Heart right ventricle (tissue), 16 donors: ENCODE measurements around the gene BCO2. TPM values are rescaled to one million over a fixed set of nuclear protein-coding genes. Genes with fewer than 3 reads are reported as not detected.

Experiments
- ATAC-seq, 8 donors: fragments of 200-7000 bp; cut with Tn5 transposase; one replicate each; pipeline ENCODE4 v1.9.1; 2020; ENCODE audit warnings: mild to moderate bottlenecking in 8 of 8, moderate library complexity in 8 of 8, moderate number of reproducible peaks in 1 of 8
- DNase-seq, 2 donors: peaks; one replicate each; pipeline ENCODE4 v3.0.0-alpha.2; 2020
- H3K27ac ChIP-seq, 10 donors: fragments of 200-600 bp; sonication (generic) in 2 of 10; one replicate each; pipeline versions ENCODE4 v1.5.0 to v1.8.0; 2020 to 2022; ENCODE audit warnings: mild to moderate bottlenecking in 3 of 10
- H3K27me3 ChIP-seq, 7 donors: fragments of 200-600 bp; one replicate each; pipeline ENCODE4 v1.8.0; 2021 to 2022; ENCODE audit warnings: mild to moderate bottlenecking in 2 of 7
- H3K36me3 ChIP-seq, 9 donors: fragments of 200-600 bp; sonication (generic) in 1 of 9; one replicate each; pipeline versions ENCODE4 v1.5.0 to v1.8.0; 2020 to 2022; ENCODE audit warnings: mild to moderate bottlenecking in 2 of 9
- H3K4me1 ChIP-seq, 9 donors: fragments of 200-600 bp; sonication (generic) in 1 of 9; one replicate each; pipeline versions ENCODE4 v1.5.0 to v1.8.0; 2020 to 2022; ENCODE audit warnings: mild to moderate bottlenecking in 4 of 9
- H3K4me3 ChIP-seq, 10 donors: fragments of 200-600 bp; sonication (generic) in 2 of 10; one replicate each; pipeline versions ENCODE4 v1.5.0 to v1.8.0; 2020 to 2022; ENCODE audit warnings: mild to moderate bottlenecking in 7 of 10, moderate library complexity in 2 of 10
- H3K9me3 ChIP-seq, 11 donors: fragments of 200-600 bp in 10 of 11; sonication (generic) in 2 of 11; one replicate each; pipeline versions ENCODE4 v1.5.0 to v1.8.0; 2013 to 2022; ENCODE audit warnings: mild to moderate bottlenecking in 2 of 11, control low read depth in 1 of 11, moderate library complexity in 1 of 11
- WGBS, 2 donors: extraction: QIAGEN DNeasy Blood & Tissue Kit; methylation state at CpG; one replicate each; pipeline ENCODE4 v1.1.7; 2013; ENCODE audit warnings: inconsistent platforms in 1 of 2; 5-methylcytosine and 5-hydroxymethylcytosine counted together
- intact Hi-C, 10 donors: fragments of 100-400 bp; cut with DNase I; formaldehyde crosslinking; loops; one replicate each; pipeline versions ENCODE4 v1.11.1 to v1.14.2; 2022
- long read RNA-seq, 3 donors: library from polyadenylated mRNA; unstranded; transcript quantifications; one replicate each; pipeline ENCODE4 v2.0.0, GENCODE V29; 2020 to 2021
- polyA plus RNA-seq, 2 donors: library from polyadenylated mRNA; stranded (reverse); fragments of 200-250 nt; gene quantifications; one replicate each; pipeline ENCODE4 v1.2.3, GENCODE V29; 2013
- total RNA-seq, 10 donors: library from RNA; stranded (reverse); fragmentation: NEBNext Ultra II Directional in 3 of 10; extraction: Animal tissue kit (Norgen Biotek cat#: 25700) in 3 of 10; gene quantifications; one replicate each; pipeline versions ENCODE4 v1.2.1 to v1.2.4, GENCODE V29; 2021 to 2023
- TF ChIP-seq, protein P1 (sequence below), 9 donors: fragments of 200-600 bp; sonication (generic) in 2 of 9; IDR thresholded peaks; one replicate each; pipeline versions ENCODE4 v1.5.0 to v1.8.0; 2021 to 2022; ENCODE audit warnings: antibody characterized with exemption in 9 of 9, mild to moderate bottlenecking in 5 of 9, moderate library complexity in 1 of 9
- donor health status: Arrhythmogenic right ventricular cardiomyopathy.
- donor health status: ischemic (EF 13 %, LVEDD 7.1; RV severe dilation, severe dysfunction).
- donor health status: healthy with polysubstance abuse.
- donor health status: DM: no; HTN: yes; CAD: no.
- donor health status: DM: no; HTN: no; CAD: no.
- donor health status: ischemic (EF 25% LVEDD 6.9; RV normal size, moderate dysfunction).
- donor health status: ischemic (EF 25% LVEDD 5.7; RV mildly dilated, moderate dysfunction).
- donor health status: healthy.
- donor health status: DM: yes; HTN: yes; CAD: no.
- donor health status: Ischemic cardiomyopathy.
- donor health status: ischemic (EF 35%, LVEDD 5.7; RV mildly dilated, moderate dysfunction).
- donor health status: nonischemic (EF 11% LVEDD 7.7; RV severe dilation, severe dysfunction).
- donor health status: DM: yes; HTN: yes; CAD: no.
- donor health status: PGD.
- donor health status: ischemic (EF 29% LVEDD 5.4; RV normal size, mild dysfunction).
- donor health status: nonischemic (EF 23%, LVEDD 6.1; RV moderate dilation, normal function).

BCO2 gene
- 100 to 1,000 TPM in 3 of 10 donors, 10 to 100 TPM in 7; 46.2 to 137 (median 86.5) TPM for total RNA-seq
- polyA plus RNA-seq = 100 to 1,000 TPM in 1 of 2 donors, 10 to 100 TPM in 1; 39.3 to 132 TPM
- long read RNA-seq, donor 1, transcript BCO2-201 (12 exons, 2,930 nt) = major isoform, 39 of 94 reads
- long read RNA-seq, donor 1, transcript BCO2-203 (12 exons, 2,598 nt) = minor isoform, 15 of 94 reads
- long read RNA-seq, donor 1, partial matches to known transcripts = 4 of 94 reads
- long read RNA-seq, donor 1, other reads (novel, unspliced or antisense) = 33 of 94 reads
- long read RNA-seq, donor 2, transcript BCO2-203 (12 exons, 2,598 nt) = minor isoform, 6 of 74 reads
- long read RNA-seq, donor 2, transcript BCO2-201 (12 exons, 2,930 nt) = major isoform, 31 of 74 reads
- long read RNA-seq, donor 2, partial matches to known transcripts = 4 of 74 reads
- long read RNA-seq, donor 2, other reads (novel, unspliced or antisense) = 29 of 74 reads
- long read RNA-seq, donor 3, transcript BCO2-202 (10 exons, 1,868 nt) = minor isoform, 13 of 186 reads
- long read RNA-seq, donor 3, transcript BCO2-201 (12 exons, 2,930 nt) = major isoform, 85 of 186 reads
- long read RNA-seq, donor 3, transcript BCO2-203 (12 exons, 2,598 nt) = minor isoform, 15 of 186 reads
- long read RNA-seq, donor 3, partial matches to known transcripts = 24 of 186 reads
- long read RNA-seq, donor 3, other reads (novel, unspliced or antisense) = 48 of 186 reads

DNA sequence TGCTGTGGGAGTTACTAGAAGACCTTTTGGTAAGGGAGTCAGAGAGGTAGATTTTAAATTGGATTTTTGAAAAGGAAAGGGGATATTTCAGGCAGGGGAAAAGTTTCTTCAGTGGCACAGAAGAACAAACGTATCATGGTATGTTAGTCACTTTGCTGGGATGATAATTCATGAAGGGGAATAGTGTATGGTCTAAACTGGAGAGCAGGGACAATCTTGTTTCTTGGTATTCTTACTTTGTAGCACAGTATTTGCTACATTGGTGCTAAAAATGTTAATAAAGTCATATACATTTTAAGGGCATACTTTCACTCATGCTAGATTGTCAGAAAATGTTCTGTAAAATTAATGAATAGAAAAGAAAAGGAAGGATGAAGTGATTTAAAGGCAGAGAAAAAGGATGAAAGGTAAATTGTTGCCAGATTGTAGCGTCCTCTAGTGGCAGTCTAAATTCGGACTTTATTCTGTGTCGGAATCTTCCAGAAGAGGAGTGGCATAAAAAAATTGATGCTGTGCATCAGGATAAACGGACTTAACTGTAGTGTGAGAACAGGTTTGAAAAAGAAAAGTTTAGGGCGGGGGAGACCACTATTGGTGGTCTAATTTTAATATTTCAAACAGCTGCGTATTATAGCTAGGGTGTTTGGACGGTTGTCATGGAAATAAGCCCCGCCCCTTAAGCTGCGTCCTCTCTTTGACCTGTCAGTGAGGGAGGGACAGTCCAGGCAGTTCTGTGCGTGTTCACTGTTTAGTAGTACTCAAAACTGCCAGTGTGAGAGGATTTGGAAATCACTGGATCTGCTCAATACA lies at the start of gene BCO2:
Gene BCO2 (plus strand): TSS at position 724 of the 810 bp plus-strand sequence. CDS start 90 bp downstream, outside the sequence.
- TF ChIP-seq, protein P1, sequence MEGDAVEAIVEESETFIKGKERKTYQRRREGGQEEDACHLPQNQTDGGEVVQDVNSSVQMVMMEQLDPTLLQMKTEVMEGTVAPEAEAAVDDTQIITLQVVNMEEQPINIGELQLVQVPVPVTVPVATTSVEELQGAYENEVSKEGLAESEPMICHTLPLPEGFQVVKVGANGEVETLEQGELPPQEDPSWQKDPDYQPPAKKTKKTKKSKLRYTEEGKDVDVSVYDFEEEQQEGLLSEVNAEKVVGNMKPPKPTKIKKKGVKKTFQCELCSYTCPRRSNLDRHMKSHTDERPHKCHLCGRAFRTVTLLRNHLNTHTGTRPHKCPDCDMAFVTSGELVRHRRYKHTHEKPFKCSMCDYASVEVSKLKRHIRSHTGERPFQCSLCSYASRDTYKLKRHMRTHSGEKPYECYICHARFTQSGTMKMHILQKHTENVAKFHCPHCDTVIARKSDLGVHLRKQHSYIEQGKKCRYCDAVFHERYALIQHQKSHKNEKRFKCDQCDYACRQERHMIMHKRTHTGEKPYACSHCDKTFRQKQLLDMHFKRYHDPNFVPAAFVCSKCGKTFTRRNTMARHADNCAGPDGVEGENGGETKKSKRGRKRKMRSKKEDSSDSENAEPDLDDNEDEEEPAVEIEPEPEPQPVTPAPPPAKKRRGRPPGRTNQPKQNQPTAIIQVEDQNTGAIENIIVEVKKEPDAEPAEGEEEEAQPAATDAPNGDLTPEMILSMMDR (IDR thresholded peaks at IDR 0.05) = peak; percentile 58 to 90 (median 81)
- no peaks in the 10 kb centered on the region for H3K9me3 ChIP-seq
- DNase-seq (peak; percentile 74 to 90), ATAC-seq (peak; percentile 93 to 97 (median 95))
- WGBS, 2 donors = 3 to 4% methylated on average over 11 of the region's 11 CpGs
- H3K36me3 ChIP-seq = no peaks in the 10 kb centered on the region
- peak within 1 kb of the TSS; percentile 23 to 60 (median 46) for H3K4me3 ChIP-seq
- H3K4me1 ChIP-seq = peaks cover 0 to 33% (median 9%) of the 10 kb centered on the region in 9 donors
- intact Hi-C loops = loop anchor here in 8 of 10 donors (2.0 to 10.0 kb wide), 4 partner anchors 58 to 63 kb away; no protein-coding TSS in a partner anchor
- peak within 1 kb of the TSS; percentile 19 to 84 (median 77) for H3K27ac ChIP-seq
- H3K27me3 ChIP-seq = no peaks in the 10 kb centered on the region

GRCh38 chr11:112127056-112127455 lies 48.3 kb upstream of the BCO2 start:
- no peaks in the 10 kb centered on the region for H3K27me3 ChIP-seq
- no peaks in the 10 kb centered on the region for H3K9me3 ChIP-seq
- H3K27ac ChIP-seq = no peak overlapping the region
- no peak for DNase-seq
- WGBS, 2 donors = 97 to 99% methylated on average over 2 of the region's 2 CpGs
- ATAC-seq = no peak
- TF ChIP-seq, protein P1 (IDR thresholded peaks at IDR 0.05) = no peak
- peaks cover 0 to 14% (median 0%) of the 10 kb centered on the region in 9 donors for H3K4me1 ChIP-seq
- intact Hi-C loops = no loop called here
- H3K4me3 ChIP-seq = no peak overlapping the region
- H3K36me3 ChIP-seq = no peaks in the 10 kb centered on the region

GRCh38 chr11:112128483-112129121 lies 46.7 kb upstream of the BCO2 start:
- DNase-seq (peak in 1 of 2 donors; percentile 18), ATAC-seq (peak in 1 of 8 donors; percentile 57)
- intact Hi-C loops = no loop called here
- H3K4me3 ChIP-seq = no peak overlapping the region
- no peaks in the 10 kb centered on the region for H3K27me3 ChIP-seq
- H3K4me1 ChIP-seq = peaks cover 0 to 14% (median 0%) of the 10 kb centered on the region in 9 donors
- WGBS, 2 donors = 66 to 68% methylated on average over 3 of the region's 3 CpGs
- H3K36me3 ChIP-seq = no peaks in the 10 kb centered on the region
- peak overlapping the region in 1 of 10 donors; percentile 5 for H3K27ac ChIP-seq
- H3K9me3 ChIP-seq = no peaks in the 10 kb centered on the region
- TF ChIP-seq, protein P1 (IDR thresholded peaks at IDR 0.05) = no peak
